Suppressor macrophage (primary cell): Measurements from ENCODE around the gene TMEM178B.
A peak's percentile ranks its signal among the peaks of the same experiment; 100 is the strongest.
"Not testable (repeated sequence)": the region's sequence is repeated elsewhere in the genome, so short reads cannot be mapped to it uniquely, and the experiment has no call there.

Experiments used
- DNase-seq, 4 experiments: peaks; one replicate each; pipeline ENCODE4 v3.0.0-alpha.2; 2020 to 2022
- total RNA-seq, 17 experiments: gene quantifications; one replicate each; lab custom pipeline; 2026; ENCODE audit warnings: mixed read lengths in 6 of 17, inconsistent platforms in 3 of 17; lab: John Stamatoyannopoulos, UW

Gene TMEM178B
- 0 to 4.5 (median 0.04) reads per million in 17 experiments for total RNA-seq

DNA sequence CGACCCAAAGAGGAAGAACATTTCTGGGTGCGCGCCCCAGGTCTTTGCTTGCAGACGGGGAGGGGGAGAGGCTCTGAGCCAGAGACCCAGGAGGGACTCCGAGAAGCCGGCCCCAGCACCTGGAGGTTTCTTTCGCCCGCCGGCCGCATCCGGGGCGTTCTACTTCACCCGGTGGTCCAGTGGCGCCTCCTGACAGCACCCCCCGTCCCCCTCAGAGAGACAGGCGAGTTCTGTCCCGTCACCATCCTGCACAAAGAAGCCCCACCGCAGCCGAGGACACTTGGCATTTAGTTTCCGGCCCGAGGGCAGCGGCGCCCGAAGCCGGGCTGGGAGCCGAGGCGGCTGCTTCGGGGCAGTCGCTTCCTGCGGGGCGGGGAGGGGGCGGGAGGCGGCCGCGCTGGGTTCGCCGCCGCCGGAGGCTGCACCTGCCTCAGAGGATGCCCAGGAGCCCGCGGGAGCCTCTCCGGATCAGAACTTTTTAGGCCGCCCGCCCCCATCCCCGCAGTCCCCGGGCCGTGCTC is at the start of gene TMEM178B:
Gene TMEM178B (plus strand): TSS at position 424 of the 521 bp plus-strand sequence.
- no peak for DNase-seq

DNA sequence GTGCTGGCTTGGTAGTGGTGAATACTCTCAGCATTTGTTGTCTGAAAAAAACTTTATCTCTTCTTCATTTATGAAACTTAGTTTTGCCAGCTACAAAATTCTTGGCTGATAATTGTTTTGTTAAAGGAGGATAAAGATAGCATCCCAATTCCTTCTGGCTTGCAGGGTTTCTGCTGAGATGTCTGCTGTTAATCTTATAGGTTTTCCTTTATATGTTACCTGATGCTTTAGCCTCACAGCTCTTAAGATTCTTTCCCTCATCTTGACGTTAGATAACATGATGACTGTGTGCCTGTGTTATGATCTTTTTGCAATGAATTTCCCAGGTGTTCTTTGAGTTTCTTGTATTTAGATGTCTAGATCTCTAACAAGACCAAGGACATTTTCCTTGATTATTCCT is 49.2 kb upstream of the TMEM178B start:
- no peak for DNase-seq

DNA sequence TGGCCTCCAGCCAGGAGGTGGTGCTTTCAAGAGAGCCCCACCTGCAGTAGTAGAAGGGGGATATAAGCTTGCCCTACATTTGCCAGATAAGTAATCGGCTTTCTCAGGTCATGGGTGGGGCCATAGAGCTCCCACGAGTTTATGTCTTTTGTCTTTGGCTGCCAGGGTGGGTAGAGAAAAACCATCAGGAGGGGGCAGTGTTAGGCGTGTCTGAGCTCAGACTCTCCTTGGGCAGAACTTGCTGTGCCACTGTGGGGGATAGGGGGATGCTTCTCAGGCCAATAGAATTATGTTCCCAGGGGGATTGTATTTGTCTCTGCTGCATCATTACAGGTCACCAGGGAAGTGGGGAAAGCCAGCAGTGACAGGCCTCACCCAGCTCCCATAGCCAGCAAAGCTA is 46.8 kb upstream of the TMEM178B start:
- DNase-seq, result no peak

DNA sequence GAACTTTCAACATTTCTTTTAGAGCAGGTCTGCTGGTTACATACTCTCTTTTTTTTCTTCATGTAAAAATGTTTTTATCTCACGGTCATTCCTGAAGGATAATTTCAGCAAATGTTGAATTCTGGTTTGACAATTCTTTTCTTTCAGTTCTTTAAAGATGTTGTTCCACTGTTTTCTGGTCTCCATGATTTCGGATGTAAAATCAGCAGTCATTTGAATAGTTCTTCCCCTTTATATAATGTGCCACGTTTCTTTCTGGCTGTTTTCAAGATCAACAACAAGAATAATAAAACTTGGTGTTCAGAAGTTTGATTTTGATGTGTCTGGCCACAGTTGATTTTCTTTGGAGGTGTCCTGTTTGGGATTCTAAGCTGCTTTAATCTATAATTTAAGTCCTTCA is 45.1 kb upstream of the TMEM178B start:
- DNase-seq, result no peak

DNA sequence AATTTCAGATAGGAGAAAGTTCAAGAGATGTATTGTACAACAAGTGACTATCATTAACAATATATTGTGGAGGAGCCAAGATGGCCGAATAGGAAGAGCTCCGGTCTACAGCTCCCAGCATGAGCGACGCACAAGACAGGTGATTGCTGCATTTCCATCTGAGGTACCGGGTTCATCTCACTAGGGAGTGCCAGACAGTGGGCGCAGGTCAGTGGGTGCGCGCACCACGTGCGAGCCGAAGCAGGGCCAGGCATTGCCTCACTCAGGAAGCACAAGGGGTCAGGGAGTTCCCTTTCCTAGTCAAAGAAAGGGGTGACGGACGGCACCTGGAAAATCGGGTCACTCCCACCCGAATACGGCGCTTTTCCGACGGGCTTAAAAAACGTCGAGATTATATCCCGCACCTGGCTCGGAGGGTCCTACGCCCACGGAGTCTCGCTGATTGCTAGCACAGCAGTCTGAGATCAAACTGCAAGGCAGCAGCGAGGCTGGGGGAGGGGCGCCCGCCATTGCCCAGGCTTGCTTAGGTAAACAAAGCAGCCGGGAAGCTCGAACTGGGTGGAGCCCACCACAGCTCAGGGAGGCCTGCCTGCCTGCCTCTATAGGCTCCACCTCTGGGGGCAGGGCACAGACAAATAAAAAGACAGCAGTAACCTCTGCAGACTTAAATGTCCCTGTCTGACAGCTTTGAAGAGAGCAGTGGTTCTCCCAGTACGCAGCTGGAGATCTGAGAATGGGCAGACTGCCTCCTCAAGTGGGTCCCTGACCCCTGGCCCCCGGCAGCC is 41.1 kb upstream of the TMEM178B start:
- DNase-seq, result not testable (repeated sequence)

DNA sequence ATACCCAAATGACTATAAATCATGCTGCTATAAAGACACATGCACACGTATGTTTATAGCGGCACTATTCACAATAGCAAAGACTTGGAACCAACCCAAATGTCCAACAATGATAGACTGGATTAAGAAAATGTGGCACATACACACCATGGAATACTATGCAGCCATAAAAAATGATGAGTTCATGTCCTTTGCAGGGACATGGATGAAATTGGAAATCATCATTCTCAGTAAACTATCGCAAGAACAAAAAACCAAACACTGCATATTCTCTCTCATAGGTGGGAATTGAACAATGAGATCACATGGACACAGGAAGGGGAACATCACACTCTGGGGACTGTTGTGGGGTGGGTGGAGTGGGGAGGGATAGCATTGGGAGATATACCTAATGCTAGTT is 35.8 kb upstream of the TMEM178B start:
- not testable (repeated sequence) for DNase-seq

DNA sequence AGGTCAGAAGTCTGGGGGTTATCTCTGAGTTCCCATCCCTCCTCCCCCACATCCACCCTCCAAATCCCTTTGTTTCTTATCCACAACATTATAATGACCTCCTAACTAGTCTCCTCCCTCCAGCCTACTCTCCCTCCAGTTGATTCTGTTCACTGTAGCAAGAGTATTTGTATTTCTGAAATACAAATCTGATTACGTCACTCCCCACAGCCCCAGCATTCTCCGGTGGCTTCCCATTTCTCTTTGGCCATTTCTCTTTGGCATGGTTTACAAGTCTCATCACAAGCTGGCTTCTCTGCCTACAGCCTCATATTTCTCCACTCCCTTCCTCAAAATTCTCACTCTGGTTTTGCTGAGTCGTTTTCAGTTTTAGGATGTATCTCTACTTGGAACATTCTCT is 34.5 kb upstream of the TMEM178B start:
- peak; percentile 50 to 74 (median 66) for DNase-seq

DNA sequence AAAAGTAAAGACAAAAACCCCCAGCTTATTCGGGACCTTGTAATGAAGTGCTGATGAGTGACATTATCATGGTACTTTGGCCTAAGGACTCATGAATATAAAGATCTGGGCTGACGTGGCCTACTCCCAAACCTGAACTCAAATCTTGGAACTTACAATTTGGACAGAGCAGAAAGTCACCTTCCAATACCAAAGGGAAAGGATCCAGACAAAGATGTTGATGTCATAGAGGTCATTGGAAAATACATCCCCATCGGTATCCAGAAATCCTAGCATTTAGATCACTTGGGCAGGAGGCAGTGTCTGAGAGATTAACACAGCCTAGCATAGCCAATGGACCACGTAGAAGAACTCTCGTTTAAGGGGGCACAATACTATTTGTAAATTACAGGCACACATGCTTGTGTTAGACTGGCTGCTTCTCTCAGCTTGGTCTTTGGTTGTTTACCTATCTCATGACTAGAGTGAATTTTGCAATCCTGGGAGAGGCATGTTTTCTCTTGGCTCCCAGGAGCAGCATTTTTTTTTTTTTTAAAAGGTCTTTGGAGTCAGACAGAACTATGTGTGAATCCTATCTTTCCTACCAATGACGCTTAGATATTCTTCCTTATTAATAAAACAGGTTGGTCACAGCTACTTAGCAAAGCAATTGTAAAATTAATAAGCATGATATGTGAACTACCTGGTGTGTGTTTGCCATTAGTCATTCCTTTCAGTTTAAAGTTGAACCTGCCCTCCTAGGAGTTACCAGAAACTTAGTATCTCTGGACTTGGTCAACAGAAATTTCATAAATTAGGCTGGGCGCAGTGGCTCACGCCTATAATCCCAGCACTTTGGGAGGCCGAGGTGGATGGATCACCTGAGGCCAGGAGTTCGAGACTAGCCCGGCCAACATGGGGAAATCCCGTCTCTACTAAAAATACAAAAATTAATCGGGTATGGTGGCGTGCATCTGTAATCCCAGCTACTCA is 31.4 kb upstream of the TMEM178B start:
- DNase-seq, result no peak

DNA sequence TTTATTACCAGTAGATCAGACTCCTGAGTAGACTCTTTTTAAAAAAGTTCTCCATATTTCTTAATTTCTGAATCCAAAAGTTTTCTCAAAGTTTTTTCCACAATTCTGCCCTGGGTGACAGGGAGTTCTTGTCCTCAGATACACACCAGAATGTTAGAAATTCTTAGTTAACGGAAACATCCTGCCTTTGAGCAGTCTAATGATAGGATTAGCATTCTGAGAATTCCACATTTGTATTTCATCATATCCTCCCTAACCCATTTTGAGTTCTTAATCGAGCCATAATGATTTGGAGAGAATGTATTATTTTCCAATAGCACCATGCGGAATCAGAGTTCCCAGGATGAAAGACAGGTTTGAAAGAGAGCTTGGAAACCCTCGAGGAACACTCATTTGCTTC is 30.2 kb upstream of the TMEM178B start:
- no peak for DNase-seq

DNA sequence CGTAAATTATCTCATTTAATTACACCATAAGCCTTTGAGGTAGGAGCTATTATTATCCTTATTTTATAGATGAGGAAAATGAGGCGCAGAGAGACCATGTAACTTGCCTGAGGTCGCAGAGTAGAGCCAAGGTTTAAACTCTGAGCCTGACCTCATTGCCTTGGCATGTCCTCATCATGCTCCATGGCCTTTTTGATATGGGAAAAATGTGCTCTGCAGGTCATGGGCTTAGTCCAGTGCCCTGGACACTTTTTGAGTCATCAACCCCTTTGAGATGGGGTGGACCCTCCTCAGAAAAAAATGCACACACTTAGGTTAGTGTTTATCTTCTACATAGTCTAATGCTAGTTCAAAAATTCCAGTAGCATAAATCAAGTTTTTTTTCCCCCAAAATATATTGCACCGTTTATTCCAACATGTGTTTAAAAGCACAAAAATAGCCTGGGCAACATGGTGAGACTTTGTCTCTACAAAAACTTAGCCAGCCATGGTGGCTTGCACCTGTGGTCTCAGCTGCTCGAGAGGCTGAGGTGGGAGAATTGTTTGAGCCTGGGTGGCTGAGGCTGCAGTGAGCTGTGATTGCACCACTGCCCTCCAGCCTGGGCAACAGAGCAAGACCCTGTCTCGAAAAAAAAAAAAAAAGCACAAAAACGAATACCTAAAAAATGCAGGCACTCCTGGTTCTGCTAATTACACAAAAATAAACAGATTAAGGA is 28.6 kb upstream of the TMEM178B start:
- no peak for DNase-seq

DNA sequence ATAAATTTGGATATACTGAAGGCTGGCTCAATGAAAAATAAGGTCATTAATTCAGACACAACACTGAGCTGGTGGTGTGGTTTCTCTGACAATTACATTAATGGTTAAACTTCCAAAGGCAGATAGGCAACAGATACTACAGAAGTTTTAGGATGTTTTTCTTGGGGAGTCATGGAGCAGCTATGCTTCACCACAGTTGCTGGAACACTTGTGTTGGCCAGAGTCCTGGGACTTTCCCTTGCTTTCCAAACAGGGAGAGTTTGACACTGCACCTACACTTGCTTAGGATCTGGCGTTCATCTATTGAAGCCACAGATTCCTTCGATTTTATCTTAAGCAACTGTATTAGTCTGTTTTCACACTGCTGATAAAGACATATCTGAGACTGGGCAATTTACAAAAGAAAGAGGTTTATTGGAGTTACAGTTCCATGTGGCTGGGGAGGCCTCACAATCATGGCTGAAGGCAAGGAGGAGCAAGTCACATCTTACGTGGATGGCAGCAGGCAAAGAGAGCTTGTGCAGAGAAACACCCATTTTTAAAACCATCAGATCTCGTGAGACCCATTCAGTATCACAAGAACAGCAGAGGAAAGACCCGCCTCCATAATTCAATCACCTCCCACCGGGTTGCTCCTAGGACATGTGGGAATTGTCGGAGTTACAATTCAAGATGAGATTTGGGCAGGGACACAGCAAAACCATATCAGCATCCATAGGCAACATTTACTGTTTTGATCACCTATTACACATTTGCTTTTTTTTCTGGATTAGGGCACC is 27.8 kb upstream of the TMEM178B start:
- no peak for DNase-seq

DNA sequence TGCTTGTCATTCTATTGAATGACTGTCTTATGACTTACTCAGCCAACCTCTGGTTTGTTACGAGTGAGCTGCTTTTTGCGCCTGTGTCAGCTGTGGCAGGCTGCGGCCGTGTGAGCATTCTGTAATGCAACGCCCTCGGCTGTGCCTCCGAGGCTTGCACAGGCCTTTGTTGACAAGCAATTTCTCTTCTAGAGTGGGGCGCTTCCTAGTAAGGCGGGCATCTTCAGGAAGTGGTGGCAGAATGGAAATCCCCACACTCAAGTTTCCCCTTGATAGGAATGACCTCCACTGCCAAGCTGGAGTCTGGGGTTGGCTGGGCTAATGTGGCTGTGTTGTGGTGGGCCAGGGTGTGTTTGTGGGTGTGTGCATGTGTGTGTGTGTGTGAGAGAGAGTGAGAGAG is 20.2 kb upstream of the TMEM178B start:
- DNase-seq, result peak; percentile 69 to 88 (median 78)

DNA sequence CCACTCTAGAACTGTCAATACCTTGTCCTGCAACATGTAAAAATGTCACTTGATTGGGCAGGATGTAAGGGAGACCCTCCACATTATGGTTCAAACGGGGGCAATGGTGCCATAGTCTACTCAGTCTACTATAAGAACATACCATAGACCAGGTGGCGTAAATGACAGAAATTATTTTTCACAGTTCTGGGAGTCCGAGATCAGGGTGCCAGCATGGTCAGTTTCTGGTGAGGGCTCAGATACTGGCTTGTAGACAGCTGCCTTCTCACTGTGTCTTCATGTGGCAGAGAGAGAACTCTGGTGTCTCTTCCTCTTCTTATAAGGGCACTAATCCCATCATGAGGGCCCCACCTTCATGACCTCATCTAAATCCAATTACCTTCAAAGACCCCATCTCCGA is 18.7 kb upstream of the TMEM178B start:
- DNase-seq, result no peak

DNA sequence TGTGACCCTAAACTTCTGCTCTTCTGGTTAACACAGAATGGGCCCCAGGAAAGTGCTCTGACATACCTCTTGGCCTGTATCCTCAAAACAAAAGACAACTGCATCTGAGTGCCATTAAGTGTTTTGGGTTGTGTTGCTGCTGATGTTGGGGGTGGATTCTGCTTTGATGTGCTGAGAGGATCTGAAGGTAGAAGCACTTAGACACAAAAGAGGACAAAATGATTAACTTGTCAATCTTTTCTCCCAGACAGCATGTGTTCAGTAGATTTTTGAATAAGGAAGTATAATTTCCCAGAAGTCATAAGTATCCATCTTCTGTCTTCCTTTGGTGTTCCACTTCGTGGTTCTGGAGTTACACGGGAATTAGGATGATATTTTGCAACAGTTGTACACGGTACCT is 16.1 kb upstream of the TMEM178B start:
- no peak for DNase-seq

DNA sequence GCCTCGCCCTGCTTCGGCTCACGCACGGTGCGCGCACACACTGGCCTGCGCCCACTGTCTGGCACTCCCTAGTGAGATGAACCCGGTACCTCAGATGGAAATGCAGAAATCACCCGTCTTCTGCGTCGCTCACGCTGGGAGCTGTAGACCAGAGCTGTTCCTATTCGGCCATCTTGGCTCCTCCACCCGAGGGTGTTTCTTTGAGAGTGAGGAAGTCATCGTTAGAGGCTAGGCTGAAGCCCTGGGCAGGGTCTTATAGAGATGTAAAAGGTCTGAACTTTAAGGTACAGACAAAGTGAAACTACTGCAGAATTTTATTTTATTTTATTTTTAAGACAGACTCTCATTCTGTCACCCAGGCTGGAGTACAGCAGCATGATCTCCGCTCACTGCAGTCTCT is 6.0 kb upstream of the TMEM178B start:
- DNase-seq, result not testable (repeated sequence)

DNA sequence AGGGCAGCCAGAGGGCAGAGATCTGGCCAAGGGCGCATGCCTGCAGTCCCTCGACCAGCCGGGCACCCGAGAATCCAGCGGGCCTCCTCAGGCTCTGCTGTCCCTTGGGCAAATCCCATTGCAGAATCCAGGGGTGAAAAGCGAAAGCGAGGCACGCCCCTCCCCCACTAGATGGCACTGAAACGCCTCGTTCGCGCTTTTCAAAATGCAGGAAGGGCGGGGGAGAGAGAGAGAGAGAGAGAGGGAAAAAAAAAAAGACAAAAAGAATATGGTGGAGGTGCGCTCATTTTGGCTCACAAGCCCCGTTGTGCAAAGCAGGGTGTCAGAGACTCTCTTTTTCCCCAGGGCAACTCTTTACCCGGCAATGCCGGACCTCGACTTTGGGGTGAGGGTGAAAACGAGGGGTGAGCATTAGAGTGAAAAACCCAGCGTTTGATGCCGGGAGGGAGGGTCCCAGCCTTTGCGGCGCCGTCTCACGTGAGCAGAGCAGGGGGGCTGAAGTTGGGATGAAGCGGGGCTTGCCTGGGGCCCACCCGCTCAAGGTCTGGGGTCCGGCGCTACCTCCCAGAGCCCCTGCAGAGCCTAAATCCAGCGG is 2.5 kb upstream of the TMEM178B start:
- peak in 2 of 4 experiments; percentile 6 to 17 for DNase-seq

DNA sequence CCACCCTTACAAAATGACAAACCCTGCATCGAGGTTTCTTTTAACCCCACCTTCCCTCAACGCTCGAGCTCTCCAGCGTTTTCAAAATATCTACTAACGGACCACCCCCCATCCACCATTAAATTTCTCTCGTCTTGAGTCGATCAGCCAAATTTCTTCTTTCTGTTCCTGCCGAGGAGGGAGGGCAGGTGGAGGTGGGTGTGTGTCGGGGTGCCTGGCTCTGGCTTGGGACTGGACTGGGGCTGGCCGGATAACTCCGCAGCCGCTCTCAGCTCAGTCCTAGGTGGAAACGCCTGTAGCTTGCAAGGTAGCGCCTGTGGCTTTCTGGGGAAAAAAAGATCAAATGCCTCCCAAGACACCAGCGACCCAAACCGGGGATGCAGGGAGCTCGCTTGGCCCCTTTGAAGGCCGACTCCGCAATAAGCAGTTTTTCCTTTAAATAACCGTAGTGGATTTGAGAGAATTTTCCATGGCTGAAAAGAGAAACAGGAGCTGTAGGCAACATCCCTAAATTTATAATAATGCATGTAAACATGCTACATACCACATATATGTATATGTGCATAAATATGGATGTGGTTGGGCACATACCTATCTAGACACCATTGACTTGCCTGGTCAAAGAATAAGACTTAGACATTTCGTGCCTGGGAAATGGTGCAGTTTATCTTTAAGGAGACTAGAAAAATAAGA is 1.9 kb upstream of the TMEM178B start:
- no peak for DNase-seq

DNA sequence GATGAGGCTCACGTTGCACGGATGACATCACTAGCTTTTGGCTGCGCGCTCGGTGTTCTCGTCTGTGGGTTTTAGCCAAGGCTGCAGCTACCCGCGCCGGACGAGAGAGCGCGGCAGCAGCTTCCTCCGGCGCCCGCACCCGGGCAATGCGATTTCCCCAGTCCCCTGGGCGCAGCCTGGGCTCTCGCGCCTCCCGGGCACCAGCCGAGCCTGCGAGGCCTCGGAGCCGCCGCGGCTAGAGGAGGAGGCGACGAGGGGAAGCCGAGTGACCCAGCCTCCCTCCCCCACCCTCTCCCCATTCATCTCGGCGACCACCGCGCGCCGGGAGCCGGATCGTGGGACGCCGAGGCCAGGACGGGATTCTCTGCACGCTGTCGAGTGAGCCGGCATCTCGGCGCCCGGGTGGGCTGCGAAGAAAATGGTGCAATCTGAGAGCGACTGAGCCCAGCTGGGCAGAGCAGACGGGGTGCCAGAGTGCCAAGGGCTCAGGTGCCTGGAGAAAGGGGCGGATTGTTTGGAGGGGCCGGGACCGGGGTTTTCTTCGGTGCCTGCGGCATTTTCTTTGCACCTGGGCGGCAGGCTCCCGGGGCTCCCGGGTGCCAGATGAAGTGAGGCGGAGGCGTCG is 1.2 kb upstream of the TMEM178B start:
- DNase-seq, result peak; percentile 11 to 37 (median 16)

DNA sequence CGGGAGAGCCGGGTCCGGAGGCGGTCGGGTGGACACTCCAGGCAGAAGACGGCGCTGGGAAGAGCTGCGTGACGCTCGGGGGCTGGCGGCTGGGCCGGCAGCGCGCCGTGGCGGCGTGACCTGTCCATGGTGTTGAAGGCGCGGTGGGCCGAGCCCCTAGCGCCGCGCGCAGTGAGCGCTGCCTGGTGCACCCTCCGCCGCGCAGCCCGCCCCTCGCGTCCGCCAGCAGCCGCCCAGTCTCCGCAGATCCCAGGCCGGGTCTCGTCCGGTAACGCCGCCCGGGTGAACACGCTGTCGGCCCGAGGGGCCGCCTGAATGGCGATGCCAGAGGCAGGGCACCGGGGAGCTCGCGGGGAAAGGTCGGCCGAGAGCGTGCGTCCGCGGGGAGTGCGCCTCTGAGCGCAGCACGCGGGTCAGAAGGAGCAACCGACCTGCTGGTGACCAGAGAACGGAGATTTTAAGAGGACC is 657 bp upstream of the TMEM178B start:
- peak in 3 of 4 experiments; percentile 5 to 44 (median 8) for DNase-seq
